ENCODE measurements around the gene SSX2IP.
"Not testable (repeated sequence)": the region's sequence is repeated elsewhere in the genome, so short reads cannot be mapped to it uniquely, and the experiment has no call there.

SSX2IP gene, protein sequence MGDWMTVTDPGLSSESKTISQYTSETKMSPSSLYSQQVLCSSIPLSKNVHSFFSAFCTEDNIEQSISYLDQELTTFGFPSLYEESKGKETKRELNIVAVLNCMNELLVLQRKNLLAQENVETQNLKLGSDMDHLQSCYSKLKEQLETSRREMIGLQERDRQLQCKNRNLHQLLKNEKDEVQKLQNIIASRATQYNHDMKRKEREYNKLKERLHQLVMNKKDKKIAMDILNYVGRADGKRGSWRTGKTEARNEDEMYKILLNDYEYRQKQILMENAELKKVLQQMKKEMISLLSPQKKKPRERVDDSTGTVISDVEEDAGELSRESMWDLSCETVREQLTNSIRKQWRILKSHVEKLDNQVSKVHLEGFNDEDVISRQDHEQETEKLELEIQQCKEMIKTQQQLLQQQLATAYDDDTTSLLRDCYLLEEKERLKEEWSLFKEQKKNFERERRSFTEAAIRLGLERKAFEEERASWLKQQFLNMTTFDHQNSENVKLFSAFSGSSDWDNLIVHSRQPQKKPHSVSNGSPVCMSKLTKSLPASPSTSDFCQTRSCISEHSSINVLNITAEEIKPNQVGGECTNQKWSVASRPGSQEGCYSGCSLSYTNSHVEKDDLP

GRCh38 chr1:84690397-84691121, at the start of gene SSX2IP:
Gene SSX2IP, minus strand, starts transcription at chr1:84690461. Its CDS starts 19,242 bp downstream, at chr1:84671219.
- DNase-seq: peak; percentile 83 to 92

DNA sequence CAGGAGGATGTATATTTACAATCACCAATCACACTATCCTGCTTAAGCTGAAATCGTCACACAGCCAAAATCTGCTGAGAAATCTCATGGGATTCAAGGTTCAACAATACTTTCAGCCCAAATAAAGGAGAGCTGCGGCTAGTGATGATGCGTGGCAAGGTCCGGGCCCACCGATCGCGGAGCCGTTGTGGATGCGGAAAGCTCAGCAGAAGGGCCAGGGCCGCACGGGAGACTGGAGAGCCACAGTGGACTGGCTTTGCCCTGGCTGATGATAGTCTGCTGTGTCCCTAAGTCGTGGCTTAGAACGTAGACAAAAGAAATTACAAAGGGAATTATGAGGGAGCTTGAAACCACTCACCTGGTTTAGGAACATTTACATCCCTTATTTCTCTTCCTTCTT, 48.0 kb upstream of the SSX2IP start:
- DNase-seq: no peak

DNA sequence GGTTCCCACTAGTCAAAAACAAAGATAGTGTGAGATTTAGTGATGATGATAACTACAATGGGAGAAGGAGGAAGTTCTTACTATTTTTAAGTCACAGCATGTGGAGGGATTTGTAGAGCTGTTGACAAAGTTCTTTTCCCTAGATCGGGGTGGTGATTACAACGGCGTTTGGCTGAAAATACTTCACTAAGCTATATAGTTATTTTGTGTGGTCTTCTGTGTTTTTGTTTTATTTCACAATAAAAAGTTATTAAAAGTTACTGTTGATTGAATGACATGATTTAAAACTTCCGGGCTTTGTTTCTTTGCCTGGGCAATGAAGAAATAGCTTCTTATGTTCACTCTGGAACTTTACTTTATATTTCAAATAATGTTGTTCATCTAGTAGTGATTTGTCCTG, 47.3 kb upstream of the SSX2IP start:
- no peak for DNase-seq

GRCh38 chr1:84736944-84737343, 46.7 kb upstream of the SSX2IP start:
- DNase-seq: no peak

DNA sequence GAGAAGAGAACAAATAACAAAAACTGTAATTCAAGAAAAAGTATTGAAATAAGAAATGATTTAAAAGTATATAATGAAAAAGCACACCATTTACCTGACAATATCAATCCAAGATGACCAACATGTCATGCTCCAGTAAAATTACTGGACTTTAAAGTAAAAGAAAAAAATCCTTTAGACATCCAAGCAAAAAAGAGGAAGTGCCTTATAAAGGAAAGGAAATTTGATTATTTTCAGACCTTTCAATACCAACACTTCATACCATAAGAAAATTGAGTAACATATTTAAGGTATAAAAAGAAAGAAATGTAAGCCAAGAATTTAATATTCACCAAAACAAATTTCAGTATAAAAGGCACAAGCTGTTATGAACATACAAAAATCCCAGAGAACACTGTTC, 46.2 kb upstream of the SSX2IP start:
- no peak for DNase-seq

DNA sequence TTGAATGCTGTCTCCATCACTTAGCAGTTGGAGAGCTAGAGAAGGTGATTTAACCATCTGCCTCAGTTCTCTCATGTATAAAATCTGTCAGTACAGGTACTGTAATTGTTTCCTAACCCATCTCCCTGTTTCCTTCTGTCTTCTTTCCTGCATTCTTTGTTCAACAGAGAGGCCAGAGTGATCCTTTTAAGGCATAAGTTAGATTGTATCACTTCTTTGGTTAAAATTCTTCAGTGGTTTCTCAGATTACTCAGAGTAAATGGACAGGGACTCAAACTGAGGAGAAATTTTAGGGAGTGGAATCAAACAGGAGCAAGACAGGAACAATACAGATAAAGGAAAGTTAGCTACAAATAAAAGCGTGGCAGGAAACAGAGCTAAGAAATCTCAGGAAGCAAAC, 45.2 kb upstream of the SSX2IP start:
- no peak for DNase-seq

- DNase-seq: no peak
Observed at GRCh38 chr1:84732520-84732919, 42.3 kb upstream of the SSX2IP start.

GRCh38 chr1:84731519-84731918, 41.3 kb upstream of the SSX2IP start:
- DNase-seq: no peak

DNA sequence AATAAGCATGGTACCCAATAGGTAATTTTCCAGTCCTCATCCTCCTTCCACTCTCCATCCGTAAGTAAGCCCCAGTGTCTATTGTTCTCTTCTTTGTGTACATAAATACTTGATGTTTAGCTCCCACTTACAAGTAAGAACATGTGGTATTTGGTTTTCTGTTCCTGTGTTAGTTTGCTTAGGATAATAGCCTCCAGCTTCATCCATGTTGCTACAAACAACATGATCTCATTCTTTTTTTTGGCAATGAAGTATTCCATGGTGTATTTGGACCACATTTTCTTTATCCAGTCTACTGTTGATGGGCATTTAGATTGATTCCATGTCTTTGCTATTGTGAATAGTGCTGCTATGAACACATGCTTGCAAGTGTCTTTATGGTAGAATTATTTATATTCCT, 37.5 kb upstream of the SSX2IP start:
- DNase-seq: not testable (repeated sequence)

DNA sequence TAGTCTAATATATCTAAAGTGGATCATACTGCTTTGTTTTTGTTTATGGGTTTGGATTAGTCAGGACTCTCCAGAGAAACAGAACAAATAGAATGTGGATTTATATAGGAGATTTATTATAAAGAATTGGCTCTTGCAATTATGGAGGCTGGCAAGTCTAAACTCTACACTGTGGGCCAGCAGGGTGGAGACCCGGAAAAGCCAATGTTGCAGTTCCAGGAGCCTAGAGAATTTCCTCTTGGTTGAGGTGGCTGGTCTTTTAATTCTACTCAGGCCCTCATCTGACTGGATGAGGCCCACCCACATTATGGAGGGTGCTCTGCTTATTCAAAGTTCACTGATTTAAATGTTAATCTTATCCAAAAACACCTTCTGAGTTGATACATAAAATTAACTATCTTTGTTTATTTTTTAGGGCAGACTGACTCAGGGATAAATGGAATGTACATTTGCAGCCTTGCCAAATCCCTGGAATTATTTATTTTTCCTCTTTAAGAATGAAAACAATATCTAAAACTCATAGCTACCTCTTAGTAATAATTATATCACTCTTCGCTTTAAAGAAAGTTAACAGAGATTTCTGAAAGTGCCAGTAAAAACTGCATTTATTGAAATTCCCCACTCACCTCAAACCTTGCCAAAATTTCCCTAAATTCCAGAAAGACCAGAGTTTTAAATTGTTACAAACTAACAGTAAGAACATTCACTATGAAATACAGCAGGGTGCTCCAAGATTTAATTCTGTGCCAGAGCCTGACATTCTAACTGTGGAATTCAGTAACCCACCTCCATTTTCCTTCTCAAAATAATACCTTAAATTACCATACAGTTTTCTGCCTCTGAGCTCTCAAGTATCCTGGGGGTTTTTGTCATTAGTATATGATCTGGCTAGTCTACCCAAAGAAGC, 36.6 kb upstream of the SSX2IP start:
- no peak for DNase-seq

- DNase-seq: no peak
Observed at GRCh38 chr1:84724128-84724860, 34.0 kb upstream of the SSX2IP start.

GRCh38 chr1:84722794-84723193, 32.5 kb upstream of the SSX2IP start:
- no peak for DNase-seq

DNA sequence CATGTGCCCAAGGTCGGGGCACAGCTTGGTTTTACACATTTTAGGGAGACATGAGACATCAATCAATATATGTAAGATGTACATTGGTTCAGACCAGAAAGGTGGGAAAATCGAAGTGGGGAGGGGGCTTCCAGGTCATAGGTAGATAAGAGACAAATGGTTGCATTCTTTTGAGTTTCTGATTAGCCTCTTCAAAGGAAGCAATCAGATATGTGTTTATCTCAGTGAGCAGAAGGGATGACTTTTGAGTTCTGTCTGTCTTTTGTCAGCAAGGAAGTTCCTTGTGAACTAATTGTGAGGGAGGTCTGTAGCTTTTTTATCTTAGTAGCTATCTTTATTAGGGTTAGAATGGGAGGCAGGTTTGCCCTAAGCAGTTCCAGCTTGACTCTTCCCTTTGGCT, 31.6 kb upstream of the SSX2IP start:
- DNase-seq: not testable (repeated sequence)

- no peak for DNase-seq
Observed at GRCh38 chr1:84721152-84721551, 30.9 kb upstream of the SSX2IP start.

DNA sequence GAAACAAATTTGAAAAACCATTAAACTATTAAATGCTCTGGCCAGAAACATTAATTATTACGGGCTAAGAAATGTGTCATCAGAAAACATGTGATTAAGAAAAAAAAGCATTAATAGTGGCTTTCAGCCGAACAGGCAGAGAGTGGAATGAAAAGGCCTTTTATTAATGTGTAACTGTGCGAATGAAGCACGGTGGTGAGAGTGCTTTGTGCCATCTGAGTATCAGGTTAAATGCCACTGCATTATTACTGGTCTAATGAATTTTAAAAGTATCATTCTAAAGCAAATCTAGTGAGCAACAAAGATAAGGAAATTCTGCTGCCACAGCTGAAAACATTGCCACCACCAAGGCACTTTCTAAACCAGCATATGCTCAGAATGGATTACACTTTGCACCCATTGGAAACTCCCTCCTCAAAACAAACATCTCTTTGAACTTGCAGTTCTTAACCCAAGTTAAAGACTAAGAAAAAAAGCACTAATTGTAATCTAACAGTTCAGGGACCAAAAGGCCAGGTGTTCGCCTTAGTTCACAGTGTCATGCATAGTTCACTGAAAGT, 30.0 kb upstream of the SSX2IP start:
- DNase-seq: no peak

DNA sequence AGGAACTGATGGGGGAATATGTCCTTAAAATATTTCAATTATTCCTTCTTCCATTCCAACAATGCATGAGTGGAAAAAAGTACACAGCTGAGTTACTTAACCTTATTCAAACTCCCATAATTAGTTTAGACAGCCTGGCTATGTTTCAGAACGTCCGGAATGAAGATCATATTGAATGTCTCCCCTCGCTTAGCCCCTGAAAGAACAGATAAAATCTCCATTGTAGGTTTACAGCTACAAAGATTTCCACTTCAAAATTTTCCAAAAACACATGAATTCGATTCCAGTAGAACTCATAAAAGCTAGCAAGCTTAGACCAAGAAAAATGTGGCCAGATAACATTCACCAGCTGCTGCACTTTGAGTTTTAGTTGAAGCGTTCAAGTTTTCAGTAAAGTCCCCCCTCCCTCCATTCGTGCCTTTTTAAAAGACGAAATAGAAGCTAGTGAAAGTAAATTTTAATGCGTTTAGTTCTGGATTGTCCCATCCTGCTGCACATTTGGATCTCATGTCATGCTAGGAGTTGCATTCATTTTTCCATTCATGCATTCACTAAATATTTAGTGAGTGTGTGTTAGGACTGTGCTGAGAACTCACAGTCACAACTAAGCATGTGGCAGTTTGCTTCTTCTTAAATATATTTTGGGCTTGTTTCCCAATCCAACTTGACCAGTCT, 29.4 kb upstream of the SSX2IP start:
- DNase-seq: no peak

- no peak for DNase-seq
Observed at GRCh38 chr1:84715342-84716019, 25.2 kb upstream of the SSX2IP start.

- DNase-seq: no peak
Observed at GRCh38 chr1:84712276-84712874, 22.1 kb upstream of the SSX2IP start.

DNA sequence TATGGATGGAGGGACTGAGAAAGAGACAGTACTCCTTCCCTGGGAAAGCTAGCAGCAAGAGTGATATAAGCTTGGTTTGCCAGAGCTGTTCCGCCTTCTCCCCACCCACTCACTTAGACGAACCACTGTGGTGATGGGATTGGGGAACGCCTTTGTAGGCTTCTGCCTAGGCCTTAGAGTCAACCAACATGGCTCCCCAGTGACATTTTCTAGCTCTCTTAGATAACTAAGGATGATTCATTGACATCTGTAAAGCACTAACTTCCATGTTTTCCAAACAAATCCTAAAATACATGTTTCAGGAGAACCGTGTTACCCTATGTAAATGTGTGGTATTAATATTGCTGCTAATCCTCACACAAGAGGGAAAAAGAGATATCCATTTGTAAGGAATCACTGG, 21.6 kb upstream of the SSX2IP start:
- DNase-seq: no peak

DNA sequence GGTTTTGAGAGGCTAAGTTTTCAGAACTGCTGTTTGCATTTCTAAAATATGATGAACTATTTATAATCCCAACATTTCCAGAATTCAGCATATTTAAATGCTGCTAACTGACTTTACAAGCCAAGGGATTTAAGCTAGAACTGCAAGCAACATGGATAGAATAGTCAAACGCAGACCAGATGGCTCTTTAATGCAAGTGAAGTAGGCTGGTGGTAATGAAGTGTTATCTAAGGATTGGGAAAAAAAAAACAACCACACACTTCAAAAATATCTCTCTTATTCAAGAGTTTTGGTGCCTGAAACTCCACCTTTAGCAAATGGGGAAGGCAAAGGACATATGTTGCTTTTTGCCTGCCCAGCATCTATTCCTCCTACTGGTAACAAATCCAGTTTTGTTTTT, 20.9 kb upstream of the SSX2IP start:
- no peak for DNase-seq
